Epithelial cell of proximal tubule (primary cell): ENCODE measurements around the gene EYA4. TPM values are rescaled to one million over a fixed set of nuclear protein-coding genes. Genes with fewer than 3 reads are reported as not detected.

ENCODE experiments used
- DNase-seq: peaks from one replicate; pipeline ENCODE4 v3.0.0-alpha.2; 2011; ENCODE audit warnings: low read depth
- H3K4me3 ChIP-seq: 2 replicates; pipeline ENCODE4 v1.5.1; 2011; ENCODE audit warnings: low read depth, mild to moderate bottlenecking, low read length
- CTCF ChIP-seq: conservative IDR thresholded peaks from 2 replicates; pipeline ENCODE4 v1.5.1; 2012; ENCODE audit warnings: low read depth, mild to moderate bottlenecking, low read length
- total RNA-seq: library from RNA; depleted of rRNA; stranded (reverse); fragments of >200 nt; gene quantifications from 2 replicates; pipeline ENCODE4 v1.2.3, GENCODE V29; 2015

Gene EYA4
- total RNA-seq, 1 donor from 2014 or later: not detected

DNA sequence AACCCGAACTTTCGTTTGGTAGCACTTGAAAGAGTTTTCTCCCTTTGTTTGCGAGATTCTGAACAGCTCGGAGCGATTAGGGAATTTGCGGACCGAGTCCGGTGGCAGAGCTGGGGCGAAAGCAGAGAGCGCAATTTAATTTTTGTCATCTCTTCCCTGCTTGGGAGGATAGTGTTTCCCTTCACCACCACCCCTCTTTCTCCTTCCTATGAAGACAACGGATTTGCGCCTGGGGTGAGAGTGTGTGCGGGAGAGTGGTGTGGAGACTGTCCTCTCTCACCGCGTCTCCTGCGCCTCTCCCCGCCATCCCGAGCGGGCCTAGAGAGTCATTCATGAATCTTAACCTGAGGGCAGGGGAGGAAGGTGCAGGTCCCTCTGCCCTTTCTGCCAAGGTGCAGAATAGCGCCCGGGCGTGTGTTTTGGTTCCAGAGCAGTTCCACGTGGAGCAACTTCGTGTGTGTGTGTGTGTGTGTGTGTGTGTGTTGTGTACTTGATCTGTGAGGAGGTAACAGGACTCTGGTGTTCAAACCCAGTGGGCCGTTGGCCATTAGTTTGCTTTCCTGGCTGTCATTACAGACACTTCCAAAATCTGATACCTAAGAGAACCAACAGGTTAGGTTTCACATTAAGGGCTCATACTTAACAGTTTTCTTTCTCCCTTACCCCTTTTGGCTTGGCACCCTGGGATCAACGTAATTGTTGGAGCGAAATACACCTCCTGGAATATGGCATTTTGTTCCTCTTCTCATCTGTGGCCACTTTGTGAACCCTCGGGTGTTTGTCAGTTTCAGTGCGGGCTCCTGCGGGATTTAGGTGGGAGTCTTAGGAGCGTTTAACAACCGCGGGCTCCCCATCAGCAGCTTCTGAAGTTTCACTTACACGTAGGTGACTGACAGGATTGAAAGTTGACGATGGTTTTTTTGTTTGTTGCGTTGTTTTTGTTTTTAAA is 1.8 kb downstream of the EYA4 start:
- H3K4me3 ChIP-seq: no peak overlapping the region
- DNase-seq: no peak
- no peak for TF ChIP-seq CTCF

GRCh38 chr6:133243723-133244305 is 2.7 kb downstream of the EYA4 start:
- DNase-seq: no peak
- no peak for TF ChIP-seq CTCF
- no peak overlapping the region for H3K4me3 ChIP-seq

- DNase-seq: no peak
- no peak overlapping the region for H3K4me3 ChIP-seq
- TF ChIP-seq CTCF: no peak
These were observed 3.4 kb downstream of the EYA4 start for GRCh38 chr6:133244519-133244918.

DNA sequence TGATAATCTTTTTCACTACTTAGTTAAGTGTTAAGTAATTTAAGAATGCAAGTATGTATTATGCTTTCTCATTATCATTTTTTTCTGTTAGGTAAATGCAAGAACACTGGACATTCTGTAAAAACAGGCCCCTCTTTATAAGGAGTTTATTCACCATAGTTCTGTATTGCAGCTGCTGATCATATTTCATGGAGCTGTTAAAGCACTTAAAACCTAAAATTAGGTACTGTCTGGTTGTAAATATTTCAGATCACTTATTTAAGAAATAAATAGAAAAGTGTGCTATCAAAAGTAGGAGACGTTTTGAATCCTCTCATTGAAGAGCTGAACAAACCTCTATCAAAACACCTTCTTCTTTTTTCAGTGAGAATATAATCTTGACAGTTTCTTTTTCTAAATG is 3.9 kb downstream of the EYA4 start:
- no peak overlapping the region for H3K4me3 ChIP-seq
- TF ChIP-seq CTCF: no peak
- no peak for DNase-seq

DNA sequence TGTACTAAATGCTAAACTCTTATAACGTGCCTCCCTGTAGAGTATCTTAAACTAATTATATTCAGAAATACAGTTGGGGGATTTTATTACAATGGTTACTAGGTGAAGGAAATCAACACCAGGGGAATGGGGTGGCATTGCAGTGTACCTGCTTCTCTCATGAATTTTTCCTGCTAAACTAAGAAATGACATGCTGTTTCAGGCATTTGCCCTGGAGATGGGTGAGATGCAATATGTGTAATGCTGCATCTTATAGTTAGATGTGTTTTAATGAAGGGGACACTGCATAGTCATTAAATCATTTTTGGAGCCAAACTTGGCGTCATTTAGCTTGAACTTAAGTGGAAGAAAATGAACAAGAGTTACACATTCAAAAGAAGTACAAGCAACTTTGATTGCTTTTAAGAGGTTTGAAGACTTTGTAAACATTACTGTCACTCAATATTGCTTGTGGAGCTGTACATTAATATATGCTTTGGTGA is 4.3 kb downstream of the EYA4 start:
- DNase-seq: no peak
- no peak for TF ChIP-seq CTCF
- H3K4me3 ChIP-seq: no peak overlapping the region

- no peak overlapping the region for H3K4me3 ChIP-seq
- no peak for DNase-seq
- TF ChIP-seq CTCF: no peak
These were observed 6.4 kb downstream of the EYA4 start for GRCh38 chr6:133247581-133247980.
